SK-N-SH treated with all-trans-retinoic acid at 6 μM for 48 hours (cell line): ENCODE measurements around the gene KMO.

ENCODE experiments used
- ARNTL ChIP-seq: fragments of 450-650 bp; formaldehyde crosslinking; IDR thresholded peaks from 2 replicates; pipeline ENCODE4 v1.5.0; 2020; ENCODE audit warnings: low read depth, mild to moderate bottlenecking, moderate library complexity, borderline replicate concordance
- CREB5 ChIP-seq: fragments of 250-450 bp; sonication (Bioruptor Pico); IDR thresholded peaks from 2 replicates; pipeline ENCODE4 v1.5.1; 2020; ENCODE audit warnings: low read depth, mild to moderate bottlenecking, moderate library complexity
- ESRRG ChIP-seq: fragments of 250-450 bp; sonication (Bioruptor Pico); IDR thresholded peaks from 2 replicates; pipeline ENCODE4 v1.6.1; 2021; ENCODE audit warnings: mild to moderate bottlenecking
- OSR1 ChIP-seq: fragments of 250-450 bp; sonication (Bioruptor Pico); IDR thresholded peaks from 2 replicates; pipeline ENCODE4 v1.8.0; 2022; ENCODE audit warnings: moderate library complexity, mild to moderate bottlenecking, inconsistent platforms
- PATZ1 ChIP-seq: fragments of 250-450 bp; sonication (Bioruptor Pico); IDR thresholded peaks from 2 replicates; pipeline ENCODE4 v1.8.0; 2020; ENCODE audit warnings: mild to moderate bottlenecking, moderate library complexity, borderline replicate concordance
- POU6F1 ChIP-seq: fragments of 250-450 bp; sonication (Bioruptor Pico); IDR thresholded peaks from 2 replicates; pipeline ENCODE4 v1.8.0; 2021; ENCODE audit warnings: low read depth, mild to moderate bottlenecking, moderate library complexity, borderline replicate concordance
- RARB ChIP-seq: fragments of 250-450 bp; sonication (Bioruptor Pico); IDR thresholded peaks from 2 replicates; pipeline ENCODE4 v1.8.0; 2021; ENCODE audit warnings: mild to moderate bottlenecking, moderate library complexity
- SNAI2 ChIP-seq: fragments of 250-450 bp; sonication (Bioruptor Pico); IDR thresholded peaks from 2 replicates; pipeline ENCODE4 v1.5.0; 2020; ENCODE audit warnings: mild to moderate bottlenecking, moderate library complexity
- TCF4 ChIP-seq: fragments of 250-450 bp; sonication (Bioruptor Pico); IDR thresholded peaks from 2 replicates; pipeline ENCODE4 v1.8.0; 2021; ENCODE audit warnings: mild to moderate bottlenecking, moderate library complexity, borderline replicate concordance
- TSHZ2 ChIP-seq: fragments of 250-450 bp; sonication (Bioruptor Pico); IDR thresholded peaks from 2 replicates; pipeline ENCODE4 v1.5.0; 2020; ENCODE audit warnings: mild to moderate bottlenecking, moderate library complexity
- ZFP3 ChIP-seq: fragments of 250-450 bp; sonication (Bioruptor Pico); IDR thresholded peaks from 2 replicates; pipeline ENCODE4 v1.5.0; 2020; ENCODE audit warnings: mild to moderate bottlenecking, moderate library complexity
- ZFP30 ChIP-seq: fragments of 450-650 bp; formaldehyde crosslinking; IDR thresholded peaks from 2 replicates; pipeline ENCODE4 v1.5.0; 2022; ENCODE audit warnings: mild to moderate bottlenecking, moderate library complexity
- ZNF70 ChIP-seq: fragments of 450-650 bp; formaldehyde crosslinking; IDR thresholded peaks from 2 replicates; pipeline ENCODE4 v1.5.0; 2020; ENCODE audit warnings: mild to moderate bottlenecking, moderate library complexity
- ZNF8 ChIP-seq: fragments of 450-650 bp; formaldehyde crosslinking; IDR thresholded peaks from 2 replicates; pipeline ENCODE4 v1.5.0; 2020; ENCODE audit warnings: mild to moderate bottlenecking, moderate library complexity

GRCh38 chr1:241488739-241489138, 43.4 kb upstream of the KMO start:
- TF ChIP-seq PATZ1 (CRISPR knock-in tag) (no peak), TSHZ2 (no peak), RARB (CRISPR knock-in tag) (no peak), ZNF70 (CRISPR knock-in tag) (no peak), ZFP30 (no peak), ESRRG (CRISPR knock-in tag) (no peak), ZFP3 (CRISPR knock-in tag) (no peak), TCF4 (CRISPR knock-in tag) (no peak), ARNTL (CRISPR knock-in tag) (no peak), OSR1 (no peak), ZNF8 (CRISPR knock-in tag) (no peak), POU6F1 (CRISPR knock-in tag) (no peak), CREB5 (CRISPR knock-in tag) (no peak), SNAI2 (no peak)
